Fibroblast of lung (primary cell): ENCODE data around the gene TCF21. TPM values are rescaled to one million over a fixed set of nuclear protein-coding genes. Genes with fewer than 3 reads are reported as not detected.
"Not testable (repeated sequence)": the region's sequence is repeated elsewhere in the genome, so short reads cannot be mapped to it uniquely, and the experiment has no call there.

Source experiments
- DNase-seq, 2 donors: peaks; one replicate each; pipeline versions ENCODE4 v3.0.0 to v3.0.0-alpha.2; 2010; ENCODE audit warnings: low read depth in 2 of 2
- H2AFZ ChIP-seq: 2 replicates; pipeline ENCODE4 v1.5.1; 2012; ENCODE audit warnings: low read length, control low read depth, inconsistent platforms
- H3K27ac ChIP-seq: 2 replicates; pipeline ENCODE4 v1.5.1; 2011; ENCODE audit warnings: low read length, control low read depth; ENCODE audit not compliant: insufficient read depth
- H3K27me3 ChIP-seq: 2 replicates; pipeline ENCODE4 v1.5.1; 2011; ENCODE audit warnings: mild to moderate bottlenecking, low read length; ENCODE audit not compliant: control insufficient read depth, insufficient read depth
- H3K36me3 ChIP-seq: 2 replicates; pipeline ENCODE4 v1.5.1; 2011; ENCODE audit warnings: low read length; ENCODE audit not compliant: control insufficient read depth, insufficient read depth
- H3K4me1 ChIP-seq: 2 replicates; pipeline ENCODE4 v1.5.1; 2011; ENCODE audit warnings: low read length; ENCODE audit not compliant: control insufficient read depth, insufficient read depth; ENCODE audit errors: extremely low read depth
- H3K4me2 ChIP-seq: 2 replicates; pipeline ENCODE4 v1.5.1; 2011; ENCODE audit warnings: low read length, control low read depth; ENCODE audit not compliant: insufficient read depth; ENCODE audit errors: extremely low read depth
- H3K4me3 ChIP-seq, 4 experiments: fragments of 200-600 bp in 1 of 4; sonication (generic) in 1 of 4; replicated peaks in 1 of 4; 2 replicates each; pipeline ENCODE4 v1.5.1; 2011 to 2016; ENCODE audit warnings: low read length in 4 of 4, low read depth in 3 of 4, mild to moderate bottlenecking in 3 of 4, control low read depth in 2 of 4, inconsistent platforms in 1 of 4, mixed read lengths in 1 of 4; ENCODE audit not compliant: insufficient read depth in 1 of 4; ENCODE audit errors: control extremely low read depth in 1 of 4
- H3K79me2 ChIP-seq: 2 replicates; pipeline ENCODE4 v1.5.1; 2012; ENCODE audit warnings: mild to moderate bottlenecking, low read length, inconsistent platforms; ENCODE audit not compliant: control insufficient read depth, insufficient read depth
- H3K9ac ChIP-seq: 2 replicates; pipeline ENCODE4 v1.5.1; 2011; ENCODE audit warnings: mild to moderate bottlenecking, low read length, control low read depth; ENCODE audit not compliant: insufficient read depth
- H3K9me3 ChIP-seq: 2 replicates; pipeline ENCODE4 v1.5.1; 2012; ENCODE audit warnings: low read depth, low read length; ENCODE audit not compliant: control insufficient read depth, insufficient read depth
- H4K20me1 ChIP-seq: 2 replicates; pipeline ENCODE4 v1.5.1; 2011; ENCODE audit warnings: low read length; ENCODE audit not compliant: control insufficient read depth, insufficient read depth; ENCODE audit errors: extremely low read depth
- EZH2 ChIP-seq: IDR thresholded peaks from 2 replicates; pipeline ENCODE4 v1.5.1; 2012; ENCODE audit warnings: low read length, control low read depth, mild to moderate bottlenecking; ENCODE audit errors: missing control alignments
- polyA plus RNA-seq, 2 donors: library from polyadenylated mRNA; depleted of rRNA in 1 of 2; stranded (reverse) in 1 of 2; unstranded in 1 of 2; fragments of >200 nt; gene quantifications; 2 replicates each; pipeline ENCODE4 v1.2.1, GENCODE V29; 2011 to 2012; ENCODE audit warnings: missing spikeins in 1 of 2
- total RNA-seq: library from RNA; depleted of rRNA; stranded (reverse); fragments of >200 nt; gene quantifications from 2 replicates; pipeline ENCODE4 v1.2.1, GENCODE V29; 2014
- TF ChIP-seq, protein P1 (sequence below), 2 donors: IDR thresholded peaks in 1 of 2; conservative IDR thresholded peaks in 1 of 2; 1 replicate in 1 of 2; 2 replicates in 1 of 2; pipeline ENCODE4 v1.5.1; 2011 to 2012; ENCODE audit warnings: low read length in 2 of 2, control low read depth in 1 of 2, inconsistent platforms in 1 of 2, low read depth in 1 of 2, mild to moderate bottlenecking in 1 of 2

TCF21 gene
- total and polyA plus RNA-seq, 2 donors (not counting 1 experiment from before 2014, with no cell fraction given) = 11.1 to 20.5 TPM

DNA sequence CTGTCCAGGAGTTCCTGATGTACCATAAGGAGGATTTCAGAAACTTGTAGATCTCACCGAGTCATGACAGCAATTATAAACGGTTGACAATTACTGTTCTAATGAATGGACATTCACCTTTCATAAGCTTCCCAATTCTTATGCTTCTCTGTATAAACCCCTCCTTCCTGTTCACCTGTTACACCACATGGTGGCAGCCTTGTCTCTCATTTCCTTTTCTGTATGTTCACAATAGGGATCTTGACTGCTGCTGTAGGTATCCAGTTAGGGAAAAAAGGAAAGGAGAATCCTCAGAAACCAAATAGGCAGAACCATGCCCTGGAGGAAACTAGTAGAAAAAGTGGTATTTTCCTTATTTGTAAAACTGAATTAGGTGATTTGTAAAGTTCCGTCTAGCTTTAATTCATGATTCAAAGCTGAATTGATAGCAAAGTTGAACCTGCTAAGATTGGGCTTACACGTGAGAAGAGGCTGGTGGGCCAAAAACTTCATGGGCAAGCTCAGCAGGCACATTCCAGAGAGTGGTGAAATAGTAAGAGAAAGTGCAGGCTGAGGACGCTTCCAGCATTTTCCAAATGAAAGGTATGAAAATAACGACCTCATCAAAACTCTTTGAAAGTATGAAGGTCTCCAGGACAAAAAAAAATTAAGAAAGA is 35.2 kb downstream of the TCF21 start:
- no peak overlapping the region for H3K27ac ChIP-seq
- no peaks in the 10 kb centered on the region for H3K36me3 ChIP-seq
- DNase-seq = peak; percentile 65 to 87
- H3K4me1 ChIP-seq = no peaks in the 10 kb centered on the region
- no peaks in the 10 kb centered on the region for H3K9me3 ChIP-seq
- no peak overlapping the region for H3K4me3 ChIP-seq
- no peaks in the 10 kb centered on the region for H4K20me1 ChIP-seq
- no peaks in the 10 kb centered on the region for H3K79me2 ChIP-seq
- H2AFZ ChIP-seq = no peak overlapping the region
- no peak overlapping the region for H3K4me2 ChIP-seq
- H3K27me3 ChIP-seq = no peaks in the 10 kb centered on the region
- H3K9ac ChIP-seq = no peak overlapping the region
- TF ChIP-seq, protein P1, sequence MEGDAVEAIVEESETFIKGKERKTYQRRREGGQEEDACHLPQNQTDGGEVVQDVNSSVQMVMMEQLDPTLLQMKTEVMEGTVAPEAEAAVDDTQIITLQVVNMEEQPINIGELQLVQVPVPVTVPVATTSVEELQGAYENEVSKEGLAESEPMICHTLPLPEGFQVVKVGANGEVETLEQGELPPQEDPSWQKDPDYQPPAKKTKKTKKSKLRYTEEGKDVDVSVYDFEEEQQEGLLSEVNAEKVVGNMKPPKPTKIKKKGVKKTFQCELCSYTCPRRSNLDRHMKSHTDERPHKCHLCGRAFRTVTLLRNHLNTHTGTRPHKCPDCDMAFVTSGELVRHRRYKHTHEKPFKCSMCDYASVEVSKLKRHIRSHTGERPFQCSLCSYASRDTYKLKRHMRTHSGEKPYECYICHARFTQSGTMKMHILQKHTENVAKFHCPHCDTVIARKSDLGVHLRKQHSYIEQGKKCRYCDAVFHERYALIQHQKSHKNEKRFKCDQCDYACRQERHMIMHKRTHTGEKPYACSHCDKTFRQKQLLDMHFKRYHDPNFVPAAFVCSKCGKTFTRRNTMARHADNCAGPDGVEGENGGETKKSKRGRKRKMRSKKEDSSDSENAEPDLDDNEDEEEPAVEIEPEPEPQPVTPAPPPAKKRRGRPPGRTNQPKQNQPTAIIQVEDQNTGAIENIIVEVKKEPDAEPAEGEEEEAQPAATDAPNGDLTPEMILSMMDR (conservative IDR thresholded peaks at IDR 0.05 in 1 of 2, IDR thresholded peaks at IDR 0.05 in 1 of 2; ENCODE audit: low read depth in 1 of 2, low read length in 2 of 2) = peak; percentile 85 to 88
- no peak for TF ChIP-seq EZH2

DNA sequence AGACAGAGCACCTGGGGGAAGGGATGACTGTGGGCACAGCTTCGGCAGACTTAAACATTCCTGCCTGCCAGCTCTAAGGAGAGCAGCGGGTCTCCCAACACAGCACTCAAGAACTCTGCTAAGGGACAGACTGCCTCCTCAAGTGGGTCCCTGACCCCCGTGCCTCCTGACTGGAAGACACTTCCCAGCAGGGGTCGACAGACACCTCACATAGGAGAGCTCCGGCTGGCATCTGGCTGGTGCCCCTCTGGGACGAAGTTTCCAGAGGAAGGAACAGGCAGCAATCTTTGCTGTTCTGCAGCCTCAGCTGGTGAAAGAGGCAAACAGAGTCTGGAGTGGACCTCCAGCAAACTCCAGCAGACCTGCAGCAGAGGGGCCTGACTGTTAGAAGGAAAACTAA is 42.3 kb downstream of the TCF21 start:
- H3K4me3 ChIP-seq, H4K20me1 ChIP-seq, H3K9ac ChIP-seq, H2AFZ ChIP-seq, H3K27ac ChIP-seq, DNase-seq, H3K36me3 ChIP-seq, H3K9me3 ChIP-seq, H3K4me1 ChIP-seq, H3K27me3 ChIP-seq, H3K4me2 ChIP-seq, H3K79me2 ChIP-seq: not testable (repeated sequence)

DNA sequence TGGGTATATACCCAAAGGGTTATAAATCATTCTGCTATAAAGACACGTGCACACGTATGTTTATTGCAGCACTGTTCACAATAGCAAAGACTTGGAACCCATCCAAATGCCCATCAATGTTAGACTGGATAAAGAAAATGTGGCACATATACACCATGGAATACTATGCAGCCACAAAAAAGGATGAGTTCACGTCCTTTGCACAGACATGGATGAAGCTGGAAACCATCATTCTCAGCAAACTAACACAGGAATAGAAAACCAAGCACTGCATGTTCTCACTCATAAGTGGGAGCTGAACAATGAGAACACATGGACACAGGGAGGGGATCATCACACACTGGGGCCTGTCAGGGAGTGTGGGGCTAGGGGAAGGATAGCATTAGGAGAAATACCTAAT is 47.4 kb downstream of the TCF21 start:
- H2AFZ ChIP-seq, H3K9ac ChIP-seq, H3K4me2 ChIP-seq, H3K4me1 ChIP-seq, H3K27ac ChIP-seq, H3K79me2 ChIP-seq, H4K20me1 ChIP-seq, H3K27me3 ChIP-seq, DNase-seq, H3K4me3 ChIP-seq, H3K36me3 ChIP-seq, H3K9me3 ChIP-seq: not testable (repeated sequence)

- Histone ChIP-seq H3K79me2 (no peaks in the 10 kb centered on the region), H3K4me2 (no peak overlapping the region), H3K4me1 (no peaks in the 10 kb centered on the region), H3K27me3 (no peaks in the 10 kb centered on the region), H4K20me1 (no peaks in the 10 kb centered on the region), H3K9ac (no peak overlapping the region), H2AFZ (no peak overlapping the region), H3K36me3 (no peaks in the 10 kb centered on the region), H3K27ac (no peak overlapping the region), H3K9me3 (no peaks in the 10 kb centered on the region), H3K4me3 (no peak overlapping the region)
- no peak for TF ChIP-seq EZH2
- TF ChIP-seq, protein P1 (conservative IDR thresholded peaks at IDR 0.05 in 1 of 2, IDR thresholded peaks at IDR 0.05 in 1 of 2; ENCODE audit: low read depth in 1 of 2, low read length in 2 of 2) = no peak
- peak in 1 of 2 donors; percentile 30 for DNase-seq
These were observed 49.0 kb downstream of the TCF21 start for GRCh38 chr6:133937909-133938308.
